WTC11 (cell line): Measurements from ENCODE around the gene C3orf18. TPM values are rescaled to one million over a fixed set of nuclear protein-coding genes. Genes with fewer than 3 reads are reported as not detected.

Experiments
- ATAC-seq: fragments of 200-7000 bp; cut with Tn5 transposase; 2 replicates; pipeline ENCODE4 v1.10.0; 2021; ENCODE audit warnings: mild to moderate bottlenecking, moderate library complexity
- CTCF ChIA-PET: fragments of 300-600 bp; sonication (Branson Sonifier 250); formaldehyde crosslinking; loops from one replicate; lab custom pipeline; 2021; ENCODE audit warnings: antibody characterized with exemption; lab: Charles Lee
- POLR2A ChIA-PET: fragments of 350-600 bp; sonication (Branson Sonifier 250); formaldehyde crosslinking; loops from one replicate; lab custom pipeline; 2021; ENCODE audit warnings: antibody characterized with exemption; lab: Charles Lee
- DNase-seq: peaks from one replicate; pipeline ENCODE4 v3.0.0; 2021; ENCODE audit warnings: low spot score
- H3K27ac Mint-ChIP-seq: 2 replicates; pipeline ENCODE4 v1.8.0; 2021; ENCODE audit warnings: mixed read lengths
- H3K27me3 Mint-ChIP-seq: 2 replicates; pipeline ENCODE4 v1.8.0; 2021; ENCODE audit warnings: low read depth, mild to moderate bottlenecking, moderate library complexity, mixed read lengths
- H3K36me3 Mint-ChIP-seq: 2 replicates; pipeline ENCODE4 v1.8.0; 2021; ENCODE audit warnings: mixed read lengths
- H3K4me1 Mint-ChIP-seq: 2 replicates; pipeline ENCODE4 v1.8.0; 2022; ENCODE audit warnings: mixed read lengths
- H3K4me3 Mint-ChIP-seq: 2 replicates; pipeline ENCODE4 v1.8.0; 2021; ENCODE audit warnings: mild to moderate bottlenecking, moderate library complexity, mixed read lengths
- H3K9me3 Mint-ChIP-seq: 2 replicates; pipeline ENCODE4 v1.8.0; 2021; ENCODE audit warnings: mixed read lengths
- AFF4 ChIP-seq: sonication (generic); formaldehyde crosslinking; IDR thresholded peaks from 2 replicates; pipeline ENCODE4 v1.8.1; 2023; ENCODE audit warnings: mild to moderate bottlenecking, missing genetic modification reagents, borderline replicate concordance
- ATF6 ChIP-seq: sonication (generic); formaldehyde crosslinking; IDR thresholded peaks from 2 replicates; pipeline ENCODE4 v1.8.1; 2023; ENCODE audit warnings: mild to moderate bottlenecking, missing genetic modification reagents
- E2F4 ChIP-seq: sonication (generic); formaldehyde crosslinking; IDR thresholded peaks from 2 replicates; pipeline ENCODE4 v1.8.1; 2022; ENCODE audit warnings: low read depth, mild to moderate bottlenecking, moderate library complexity, missing genetic modification reagents, borderline replicate concordance
- ERG ChIP-seq: fragments of 250-450 bp; sonication (Bioruptor Pico); IDR thresholded peaks from 2 replicates; pipeline ENCODE4 v1.8.0; 2021; ENCODE audit warnings: mild to moderate bottlenecking
- ESRRA ChIP-seq: sonication (generic); formaldehyde crosslinking; IDR thresholded peaks from 2 replicates; pipeline ENCODE4 v1.8.1; 2022; ENCODE audit warnings: mild to moderate bottlenecking, missing genetic modification reagents, borderline replicate concordance
- HMGXB4 ChIP-seq: sonication (generic); formaldehyde crosslinking; IDR thresholded peaks from 2 replicates; pipeline ENCODE4 v1.8.1; 2023; ENCODE audit warnings: mild to moderate bottlenecking, moderate library complexity, missing genetic modification reagents
- MLX ChIP-seq: sonication (generic); formaldehyde crosslinking; IDR thresholded peaks from 2 replicates; pipeline ENCODE4 v1.8.1; 2023; ENCODE audit warnings: mild to moderate bottlenecking, missing genetic modification reagents, moderate library complexity
- MXD4 ChIP-seq: fragments of 250-450 bp; sonication (Bioruptor Pico); IDR thresholded peaks from 2 replicates; pipeline ENCODE4 v1.8.0; 2021; ENCODE audit warnings: mild to moderate bottlenecking, moderate library complexity, borderline replicate concordance
- NFYB ChIP-seq: sonication (generic); formaldehyde crosslinking; conservative IDR thresholded peaks from 2 replicates; pipeline ENCODE4 v1.8.0; 2022; ENCODE audit warnings: low read depth, missing genetic modification reagents
- NR3C1 ChIP-seq: sonication (generic); formaldehyde crosslinking; conservative IDR thresholded peaks from 2 replicates; pipeline ENCODE4 v1.8.1; 2023; ENCODE audit warnings: low read depth, mild to moderate bottlenecking, missing genetic modification reagents
- OVOL2 ChIP-seq: fragments of 250-450 bp; sonication (Bioruptor Pico); IDR thresholded peaks from 2 replicates; pipeline ENCODE4 v1.9.0; 2021; ENCODE audit warnings: mild to moderate bottlenecking, borderline replicate concordance
- SMAD3 ChIP-seq: sonication (generic); formaldehyde crosslinking; IDR thresholded peaks from 2 replicates; pipeline ENCODE4 v1.8.0; 2022; ENCODE audit warnings: missing genetic modification reagents, mild to moderate bottlenecking, borderline replicate concordance
- STAT6 ChIP-seq: sonication (generic); formaldehyde crosslinking; conservative IDR thresholded peaks from 2 replicates; pipeline ENCODE4 v1.8.1; 2023; ENCODE audit warnings: mild to moderate bottlenecking, low read depth, missing genetic modification reagents, moderate library complexity
- TCF7 ChIP-seq: sonication (generic); formaldehyde crosslinking; IDR thresholded peaks from 2 replicates; pipeline ENCODE4 v1.8.0; 2022; ENCODE audit warnings: mild to moderate bottlenecking, low read depth, missing genetic modification reagents, moderate library complexity
- TEAD4 ChIP-seq: sonication (generic); formaldehyde crosslinking; IDR thresholded peaks from 2 replicates; pipeline ENCODE4 v1.8.0; 2022; ENCODE audit warnings: mild to moderate bottlenecking, missing genetic modification reagents
- ZNF138 ChIP-seq: sonication (generic); formaldehyde crosslinking; conservative IDR thresholded peaks from 2 replicates; pipeline ENCODE4 v1.8.1; 2022; ENCODE audit warnings: mild to moderate bottlenecking, moderate library complexity, missing genetic modification reagents
- ZNF219 ChIP-seq: sonication (generic); formaldehyde crosslinking; IDR thresholded peaks from 2 replicates; pipeline ENCODE4 v1.8.0; 2023; ENCODE audit warnings: missing genetic modification reagents, mild to moderate bottlenecking, borderline replicate concordance
- total RNA-seq: library from RNA; stranded (reverse); gene quantifications from 3 replicates; pipeline ENCODE4 v1.2.3, GENCODE V29; 2021

Gene C3orf18
- total RNA-seq, 1 experiment from 2014 or later = 12.1 TPM

- TF ChIP-seq STAT6 (CRISPR knock-in tag) = no peak
- TF ChIP-seq ERG = no peak
- TF ChIP-seq TCF7 (CRISPR knock-in tag) = no peak
- TF ChIP-seq MLX (CRISPR knock-in tag) = no peak
- no peak for TF ChIP-seq NR3C1 (CRISPR knock-in tag)
- no peak for TF ChIP-seq ZNF219
- TF ChIP-seq ZNF138 (CRISPR knock-in tag) = no peak
- TF ChIP-seq ESRRA (CRISPR knock-in tag) = no peak
- no peak for TF ChIP-seq E2F4
- no peak for TF ChIP-seq TEAD4
- TF ChIP-seq, all 79 proteins: peak for 0
Observed at GRCh38 chr3:50591196-50591741, 23.7 kb upstream of the C3orf18 start (continued).

GRCh38 chr3:50588759-50589433, 21.3 kb upstream of the C3orf18 start:
- peaks cover 3% of the 10 kb centered on the region; the same call in 1 of the 2 replicates for H3K27me3 Mint-ChIP-seq
- ChIA-PET CTCF (interaction anchor here (1.0 to 5.9 kb wide), 4 partner anchors 17 to 64 kb away, joined by 3 to 70 read pairs (median 6); partner anchors contain the start of gene CISH), POLR2A (interaction anchor here (0.6 to 0.7 kb wide), 2 partner anchors 285 to 795 kb away, joined by 4 to 6 read pairs; no protein-coding TSS in a partner anchor)
- no peak for DNase-seq
- no peak overlapping the region for H3K27ac Mint-ChIP-seq
- H3K9me3 Mint-ChIP-seq = no peaks in the 10 kb centered on the region
- no peaks in the 10 kb centered on the region for H3K36me3 Mint-ChIP-seq
- H3K4me1 Mint-ChIP-seq = no peaks in the 10 kb centered on the region
- no peak overlapping the region for H3K4me3 Mint-ChIP-seq
- no peak for ATAC-seq
- TF ChIP-seq AFF4 (CRISPR knock-in tag) (no peak), NFYB (CRISPR knock-in tag) (no peak), SMAD3 (CRISPR knock-in tag) (no peak), ATF6 (CRISPR knock-in tag) (no peak), STAT6 (CRISPR knock-in tag) (no peak), MXD4 (CRISPR knock-in tag) (no peak), OVOL2 (no peak), HMGXB4 (CRISPR knock-in tag) (no peak)
